ENCODE results near the gene RGCC.

RGCC gene

DNA sequence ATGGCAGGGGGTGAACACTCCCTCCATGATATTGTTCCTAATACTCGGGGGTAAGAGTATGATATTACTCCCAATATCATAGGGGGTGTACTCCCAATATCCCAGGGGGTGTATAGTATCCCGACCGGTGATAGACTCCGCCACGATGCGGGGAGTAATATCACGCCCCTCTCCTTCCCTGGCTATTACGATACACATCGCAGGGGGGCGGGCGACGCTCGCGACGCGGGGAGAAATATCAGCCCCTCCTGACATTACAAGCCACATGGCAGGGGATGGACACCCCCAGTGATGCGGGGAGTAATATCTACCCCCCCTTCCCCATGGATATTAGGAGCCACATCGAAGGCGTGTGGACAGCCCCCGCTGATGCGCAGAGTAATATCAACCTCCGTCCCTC is 3.2 kb upstream of the RGCC start:
- DNase-seq: no peak

DNA sequence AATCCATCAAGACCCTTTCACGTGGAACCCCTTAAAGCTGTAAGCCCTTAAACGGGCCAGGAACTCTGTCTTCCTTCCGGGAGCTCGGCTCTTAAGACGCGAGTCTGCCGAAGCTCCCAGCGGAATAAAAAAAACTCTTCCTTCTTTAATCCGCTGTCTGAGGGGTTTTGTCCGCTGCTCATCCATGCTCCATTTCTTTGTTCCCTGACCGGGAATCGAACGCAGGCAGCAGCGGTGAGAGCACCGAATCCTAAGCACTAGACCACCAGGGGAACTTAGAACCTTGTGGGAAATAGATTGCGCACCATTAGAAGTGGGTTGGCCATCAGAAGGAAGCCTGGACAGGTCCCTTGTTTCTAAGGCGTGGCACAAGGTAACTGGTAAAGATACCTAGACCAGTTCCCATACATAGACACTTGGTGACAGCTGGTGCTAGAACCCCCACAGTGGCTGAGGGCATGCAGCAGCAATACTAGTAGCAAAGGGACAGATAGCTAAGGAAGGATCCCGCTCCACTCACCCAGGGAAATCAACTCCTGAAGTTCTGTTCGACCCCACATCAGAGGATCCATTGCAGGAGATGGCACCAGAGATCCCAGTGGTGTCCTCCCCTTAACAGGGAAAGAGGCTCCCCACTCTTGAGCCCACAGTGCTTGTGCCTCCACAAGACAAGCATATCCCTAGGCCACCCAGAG is 1.5 kb upstream of the RGCC start:
- no peak for DNase-seq

DNA sequence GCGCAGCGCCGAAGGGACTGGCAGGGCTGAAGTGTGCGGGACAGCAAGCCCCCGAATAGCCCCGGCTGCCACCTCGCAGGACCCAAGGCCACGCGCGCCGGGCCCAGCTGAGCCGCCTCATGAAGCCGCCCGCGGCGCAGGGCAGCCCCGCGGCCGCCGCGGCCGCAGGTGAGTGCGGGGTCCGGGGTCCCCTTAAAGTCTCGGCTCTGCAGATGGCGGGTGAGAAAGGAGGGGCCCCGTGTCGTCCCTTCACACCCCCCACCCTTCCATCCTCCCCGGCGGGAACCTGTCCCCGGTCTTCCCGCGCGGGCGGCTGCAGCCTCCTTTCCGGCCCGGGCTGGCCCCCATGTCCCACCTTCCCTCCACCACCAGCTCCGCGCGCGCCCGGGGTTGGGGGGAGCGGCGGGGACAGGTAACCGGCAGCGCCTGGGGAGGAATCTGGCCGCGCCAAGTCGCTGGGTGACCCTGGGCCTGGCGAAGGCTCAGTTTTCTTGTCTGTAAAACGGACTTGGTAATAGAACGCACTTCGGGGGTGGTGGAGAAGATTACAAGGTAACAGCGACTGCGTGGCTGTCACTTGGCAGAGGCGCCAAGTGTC is 338 bp downstream of the RGCC start:
- no peak for DNase-seq

DNA sequence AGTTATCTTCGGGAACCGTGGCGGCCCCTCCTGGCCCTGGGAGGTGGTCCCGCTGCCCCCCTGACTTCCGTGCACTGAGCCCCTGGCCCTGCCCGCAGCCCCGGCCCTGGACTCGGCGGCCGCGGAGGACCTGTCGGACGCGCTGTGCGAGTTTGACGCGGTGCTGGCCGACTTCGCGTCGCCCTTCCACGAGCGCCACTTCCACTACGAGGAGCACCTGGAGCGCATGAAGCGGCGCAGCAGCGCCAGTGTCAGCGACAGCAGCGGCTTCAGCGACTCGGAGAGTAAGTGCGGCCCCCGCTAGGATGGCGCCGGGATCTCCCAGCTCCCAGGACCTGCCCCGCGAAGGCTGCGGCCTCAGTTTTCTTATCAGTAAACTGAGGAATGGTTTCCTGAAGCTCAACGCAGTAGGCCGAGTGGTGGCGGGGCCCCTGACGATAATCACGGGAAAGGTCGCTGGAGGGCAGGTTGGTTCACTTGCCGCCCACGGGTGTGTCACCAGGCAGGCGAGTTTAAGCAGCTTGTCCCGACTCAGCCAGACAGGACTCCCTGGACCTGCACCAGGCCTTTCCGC is 924 bp downstream of the RGCC start:
- DNase-seq: no peak

DNA sequence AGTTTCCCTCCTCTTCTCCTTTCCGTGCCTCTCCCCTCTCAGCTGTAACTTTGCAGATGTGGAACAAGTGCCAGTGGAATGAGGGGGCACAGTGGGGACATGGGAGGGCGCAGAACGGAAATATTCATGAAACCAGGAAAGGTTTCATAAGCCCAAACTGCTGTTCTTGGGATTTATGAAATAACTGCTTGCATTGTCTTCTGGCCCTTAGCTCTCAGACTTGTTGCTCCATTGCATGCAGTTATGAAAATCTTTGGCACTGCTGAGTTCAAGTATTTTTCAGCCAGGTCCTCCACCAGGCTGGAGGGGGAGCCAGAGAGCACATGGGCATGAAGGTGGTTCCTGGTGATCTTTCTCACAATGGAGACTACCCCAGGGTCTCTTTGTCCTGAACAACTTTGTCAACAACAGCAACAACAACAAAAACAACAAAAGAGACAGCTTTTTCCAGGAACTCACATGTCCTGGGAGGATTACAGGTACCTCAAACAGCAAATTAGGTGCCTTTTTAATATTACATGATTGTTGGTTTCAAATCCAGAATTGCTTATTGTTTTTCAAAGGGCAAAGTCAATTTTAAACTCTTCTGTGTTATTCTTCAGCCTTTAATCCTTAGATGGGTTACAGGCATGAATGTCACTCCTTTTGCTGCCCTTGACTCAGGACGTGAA is 1.5 kb downstream of the RGCC start:
- peak; percentile 86 for DNase-seq

DNA sequence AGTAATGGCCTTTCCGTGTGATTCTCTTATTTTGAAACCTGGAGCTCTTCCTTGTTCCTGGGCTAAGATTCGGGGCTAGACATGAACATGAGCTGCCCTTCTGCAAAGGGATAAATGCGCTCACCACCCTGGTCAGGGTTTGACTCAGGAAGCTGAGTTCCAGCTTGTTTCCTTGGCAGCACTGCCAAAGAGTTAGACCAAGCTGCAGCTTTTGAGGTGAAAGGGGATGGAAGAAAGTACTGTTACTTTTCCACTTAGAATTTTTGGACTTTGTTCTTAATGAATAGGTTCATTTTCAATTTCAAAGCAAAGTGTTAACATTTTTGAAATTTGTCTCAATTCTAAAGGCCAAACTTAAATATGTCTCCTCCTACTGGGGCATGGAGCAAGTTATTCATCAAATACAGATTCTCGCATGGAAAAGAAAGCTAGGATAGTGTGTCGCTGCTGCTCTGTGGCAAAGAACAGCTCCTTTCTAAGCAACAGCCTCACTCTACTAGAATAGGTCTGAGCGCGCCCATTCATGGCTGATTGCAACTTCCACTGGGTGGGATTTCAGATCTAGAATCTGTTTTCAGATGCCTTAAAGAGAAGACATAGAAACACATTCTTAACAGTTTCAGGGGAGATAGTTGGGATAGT is 2.2 kb downstream of the RGCC start:
- DNase-seq: no peak

DNA sequence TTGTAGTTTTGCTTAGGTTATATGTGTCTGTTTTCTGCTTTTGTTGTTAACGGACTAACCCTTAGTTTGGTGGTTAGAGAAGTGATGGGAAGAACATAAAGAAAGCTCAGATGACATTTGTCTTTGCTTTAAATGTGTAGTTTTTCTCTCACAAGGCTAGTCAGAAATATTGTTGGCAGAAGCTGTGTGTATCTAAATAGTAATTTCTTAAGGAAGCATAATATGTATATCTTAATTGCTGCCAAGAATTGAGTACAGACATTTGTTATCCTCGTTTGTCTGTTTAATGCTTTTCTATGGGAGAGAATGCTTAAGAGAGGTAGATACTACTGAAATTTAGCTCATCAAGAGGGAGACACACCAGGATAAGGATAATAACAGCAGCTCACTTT is 2.7 kb downstream of the RGCC start:
- no peak for DNase-seq

DNA sequence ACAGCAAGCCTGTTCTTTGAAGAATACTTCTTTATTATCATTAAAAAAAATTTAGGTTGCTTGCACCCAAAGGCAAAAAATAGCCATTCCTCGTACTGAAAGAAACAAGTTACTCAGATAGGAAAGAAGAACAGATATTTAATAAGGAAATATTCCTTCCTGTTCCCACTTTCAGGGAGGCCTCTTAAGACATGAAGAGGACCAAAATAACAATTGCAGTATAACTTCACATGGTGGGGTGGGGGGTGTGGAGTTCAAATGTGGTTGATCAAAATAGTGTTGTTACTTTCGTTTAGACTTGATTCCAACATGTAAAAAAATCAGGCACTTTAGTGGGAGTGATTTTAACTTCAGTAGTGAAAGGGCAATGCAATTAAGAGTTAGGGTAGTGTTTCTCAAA is 3.6 kb downstream of the RGCC start:
- no peak for DNase-seq

DNA sequence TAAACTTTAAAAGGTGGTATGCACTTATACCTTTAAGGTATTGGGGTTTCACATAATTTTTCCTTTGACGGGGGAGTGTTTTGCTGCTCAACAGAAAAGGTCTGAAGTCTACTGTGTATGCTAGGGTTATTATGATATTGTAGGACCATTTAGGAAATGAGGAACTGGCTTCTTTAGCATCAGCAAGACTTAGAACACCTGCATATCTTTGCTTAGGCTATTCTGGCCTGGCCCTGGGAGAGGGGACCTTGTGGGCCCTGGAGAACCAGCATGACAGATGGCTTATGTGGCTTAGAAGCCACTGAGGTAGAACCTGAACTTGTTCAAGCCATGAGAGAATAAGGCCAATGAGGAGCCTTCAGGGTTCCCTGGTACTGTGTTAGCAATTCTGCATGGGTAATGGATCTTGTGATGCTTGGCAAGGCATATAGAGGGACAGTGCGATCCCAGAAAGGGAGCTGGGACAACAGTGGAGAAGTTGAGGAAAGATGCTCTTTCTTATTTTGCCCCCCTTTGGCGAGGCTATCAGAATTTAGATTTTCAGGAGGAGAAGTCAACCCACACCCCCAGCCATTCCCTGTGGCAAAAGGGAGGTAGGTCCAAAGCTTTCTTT is 4.3 kb downstream of the RGCC start:
- DNase-seq: no peak

DNA sequence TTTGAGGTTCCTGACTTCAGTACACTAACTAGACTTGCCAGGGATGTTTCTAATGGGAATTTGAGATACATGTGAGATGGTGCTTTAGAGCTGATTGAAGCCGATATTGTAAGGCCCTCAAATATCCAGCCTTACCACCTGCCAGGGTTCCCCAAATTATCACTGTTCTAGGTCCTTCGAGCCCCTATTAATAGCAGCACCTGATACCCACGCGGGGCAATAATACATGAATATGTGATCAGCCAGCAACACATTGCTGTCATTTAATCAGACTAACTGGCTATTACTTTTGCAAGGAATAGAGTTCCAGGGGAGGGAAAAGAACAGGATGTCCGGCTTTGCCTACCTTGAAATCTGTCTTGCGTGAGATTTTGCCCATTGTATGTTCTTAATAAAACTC is 5.1 kb downstream of the RGCC start:
- DNase-seq: no peak

DNA sequence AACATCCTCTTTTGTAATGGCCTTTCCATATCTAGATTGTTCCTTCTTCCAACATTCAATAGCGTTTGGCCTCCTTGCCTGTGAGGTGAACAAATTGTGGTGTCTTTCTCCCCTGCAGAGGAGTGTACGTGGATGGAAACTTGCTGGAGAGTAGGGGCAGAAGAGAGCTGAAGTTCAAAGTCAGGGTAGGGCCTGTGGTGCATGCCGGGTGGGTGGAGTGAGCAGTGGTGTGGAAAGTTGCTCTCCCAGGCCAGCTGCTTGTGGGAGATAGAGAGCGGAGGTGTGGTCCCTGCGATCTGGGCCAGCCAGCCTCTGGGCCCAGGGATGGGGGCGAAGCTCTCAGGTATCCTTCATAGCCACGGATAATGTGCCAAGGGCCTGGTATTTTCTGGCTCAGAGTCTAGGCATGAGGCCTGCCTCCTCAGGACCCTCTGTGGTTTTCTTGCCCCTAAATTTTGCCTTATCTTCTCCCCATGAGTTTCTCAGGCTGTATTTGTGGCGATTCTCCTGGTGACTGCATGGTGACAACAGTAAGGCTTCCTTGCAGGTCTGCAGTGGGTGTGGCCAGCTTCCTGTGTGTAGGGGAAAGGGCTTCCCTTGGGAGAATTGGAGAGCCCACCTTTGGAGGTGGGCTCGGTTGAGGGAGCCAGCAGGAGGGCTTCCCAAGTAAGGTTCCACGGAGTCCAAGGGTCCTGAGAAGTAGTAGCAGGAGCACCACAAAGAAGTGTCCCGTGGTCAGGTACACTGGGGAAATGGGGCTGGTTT is 6.7 kb downstream of the RGCC start:
- no peak for DNase-seq

DNA sequence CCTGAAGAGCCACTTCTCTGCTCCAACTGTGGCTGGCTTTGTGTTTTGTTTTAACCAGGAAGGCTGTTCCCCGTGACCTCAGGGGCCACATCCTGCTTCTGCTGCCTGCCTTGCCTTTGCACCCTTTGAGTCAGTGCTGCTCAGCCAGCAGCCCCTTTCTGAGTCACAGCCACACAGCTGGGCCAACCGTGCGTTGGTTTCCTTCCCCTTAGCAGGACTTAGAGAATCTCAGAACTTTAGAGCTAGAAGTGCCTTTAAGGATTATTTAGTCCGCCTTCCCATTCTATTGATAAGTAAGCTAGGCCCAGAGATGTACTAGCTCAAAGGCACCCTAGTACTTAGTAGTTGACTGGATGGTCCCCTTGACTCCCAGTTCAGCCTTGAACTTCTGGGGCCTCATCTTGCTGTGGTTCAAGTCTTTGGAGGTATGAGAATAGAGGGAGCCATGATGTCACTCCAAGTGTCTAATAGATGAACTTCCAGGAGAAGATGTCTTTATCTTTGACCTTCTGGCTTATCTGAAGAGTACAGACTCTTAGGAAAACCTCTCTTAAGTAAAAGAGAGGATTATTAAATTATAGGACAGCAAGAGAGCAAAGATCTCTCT is 8.0 kb downstream of the RGCC start:
- DNase-seq: peak; percentile 63

DNA sequence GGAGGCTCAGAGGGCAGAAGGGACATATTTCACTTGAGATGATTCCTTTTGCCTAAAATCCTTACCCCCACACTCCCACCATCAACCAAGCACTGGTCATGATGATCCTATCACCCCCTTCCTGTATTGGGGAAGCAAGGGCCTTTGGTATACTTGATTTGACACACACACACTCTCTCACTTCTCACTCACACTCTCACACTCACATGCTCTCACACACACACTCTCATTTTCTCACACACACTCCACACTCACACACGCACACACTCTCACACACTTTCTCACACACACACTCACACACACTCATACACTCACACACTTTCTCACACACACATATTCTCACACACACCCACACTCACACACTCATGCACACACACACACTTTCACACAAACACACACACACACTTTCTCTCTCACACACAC is 8.6 kb downstream of the RGCC start:
- DNase-seq: no peak

DNA sequence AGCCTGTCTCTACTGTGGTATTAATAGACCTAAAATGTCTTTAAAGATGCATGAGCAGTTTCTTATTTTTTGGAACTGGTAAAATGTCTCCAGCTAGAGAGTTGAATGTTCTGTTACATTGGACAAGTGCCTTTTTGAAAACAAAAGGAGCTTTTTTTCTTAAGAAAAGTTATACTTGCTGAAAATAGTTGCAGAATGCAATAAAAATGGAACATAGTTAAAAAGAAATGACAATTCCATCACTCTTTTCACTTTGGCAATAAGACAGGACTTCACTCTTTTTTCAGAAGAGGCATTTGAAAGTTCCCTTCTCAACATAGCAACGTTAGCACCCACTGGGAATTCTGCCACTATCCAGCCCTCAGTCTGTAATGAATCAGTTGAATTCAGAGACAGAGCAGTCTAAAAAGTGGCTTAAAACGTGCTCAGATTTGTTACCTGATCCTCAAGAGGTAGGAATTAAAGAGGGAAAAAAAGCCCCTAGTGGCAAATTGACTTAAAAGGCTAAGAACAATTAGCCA is 10.1 kb downstream of the RGCC start:
- no peak for DNase-seq

DNA sequence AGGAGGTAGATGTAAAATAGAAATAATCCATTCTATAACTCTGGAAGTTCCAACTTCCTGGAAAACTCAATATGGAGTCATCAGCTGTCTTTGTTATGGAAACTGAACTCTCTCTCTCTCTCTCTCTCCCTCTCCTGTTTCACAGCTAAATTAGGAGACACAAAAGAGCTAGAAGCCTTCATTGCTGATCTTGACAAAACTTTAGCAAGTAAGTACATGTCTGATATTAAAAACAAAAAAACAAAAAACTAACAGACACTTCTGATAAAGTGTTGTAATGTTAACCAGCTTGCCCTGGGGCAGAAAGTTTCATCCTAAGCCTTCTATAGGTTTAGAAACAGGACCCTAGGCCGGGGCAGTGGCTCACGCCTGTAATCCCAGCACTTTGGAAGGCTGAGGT is 11.3 kb downstream of the RGCC start:
- DNase-seq: no peak

DNA sequence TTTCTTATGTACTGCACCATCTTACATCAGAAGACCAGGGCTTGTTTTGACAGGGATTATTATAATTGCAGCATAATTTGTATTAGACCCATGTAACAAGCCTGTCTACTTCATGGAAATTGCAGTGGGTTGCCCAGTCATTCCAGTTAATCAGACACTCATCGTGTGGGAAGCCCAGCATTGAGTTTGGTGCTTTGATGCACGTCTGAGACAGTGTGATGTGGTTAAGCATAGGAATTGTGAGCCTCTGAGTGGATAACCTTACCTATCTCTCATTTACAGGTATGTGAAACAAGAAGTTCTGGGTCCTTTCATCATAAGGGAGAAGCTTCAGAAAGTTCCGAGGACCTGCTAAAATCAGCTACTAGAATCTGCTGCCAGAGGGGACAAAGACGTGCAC is 12.8 kb downstream of the RGCC start:
- no peak for DNase-seq

DNA sequence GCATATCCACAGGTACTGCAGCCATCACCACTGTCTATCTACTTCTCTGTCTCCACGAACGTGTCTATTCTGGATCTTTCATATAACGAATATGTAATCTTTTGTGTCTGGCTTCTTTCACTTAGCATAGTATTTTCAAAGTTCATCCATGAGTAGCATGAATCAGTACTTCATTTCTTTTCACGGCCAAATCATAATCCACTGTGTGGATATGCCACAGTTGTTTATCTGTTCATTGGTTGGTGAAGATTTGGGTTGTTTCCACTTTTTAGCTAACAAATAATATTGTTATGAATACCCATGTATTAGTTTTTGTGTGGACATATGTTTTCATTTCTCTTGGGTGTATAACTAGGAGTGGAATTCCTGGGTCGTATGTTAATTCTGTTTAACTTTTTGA is 14.4 kb downstream of the RGCC start:
- DNase-seq: no peak

DNA sequence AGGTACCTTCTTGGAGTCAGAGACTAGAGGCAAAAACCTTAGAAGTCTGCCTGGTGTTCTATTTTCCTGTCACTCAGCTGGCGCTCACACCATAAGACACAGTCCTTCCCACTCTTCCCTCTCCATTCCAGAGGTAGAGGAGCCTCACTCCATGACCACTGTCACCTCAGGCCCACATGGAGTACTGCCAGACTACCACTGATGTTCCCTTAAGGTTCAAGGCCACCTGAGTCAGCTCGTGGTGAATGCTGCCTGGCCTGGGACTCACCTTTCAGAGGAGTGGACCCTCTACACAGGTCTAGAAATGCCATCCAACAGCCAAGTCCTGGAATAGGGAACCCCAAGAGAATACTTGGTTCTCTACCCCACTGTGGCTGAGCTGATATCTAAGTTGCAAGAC is 29.9 kb downstream of the RGCC start:
- no peak for DNase-seq

DNA sequence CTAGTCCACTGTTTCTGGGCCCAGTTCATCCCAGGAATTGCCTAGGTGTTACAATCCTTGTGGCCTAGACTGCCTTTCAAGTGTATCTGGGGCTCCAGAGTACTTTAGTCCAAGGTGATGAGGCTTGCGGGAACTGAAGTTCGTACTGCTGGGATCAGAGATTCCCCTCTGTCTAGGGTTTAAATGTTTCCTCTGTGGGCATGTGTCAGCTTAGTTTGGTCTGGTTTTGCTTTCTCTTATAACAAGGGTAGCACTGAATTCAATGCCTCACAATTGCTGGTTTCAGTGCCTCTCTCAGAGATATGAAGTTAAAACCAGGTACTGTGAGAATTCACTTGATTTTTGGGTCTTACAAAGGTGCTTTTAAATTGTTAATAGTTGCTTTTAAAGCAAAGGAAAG is 30.8 kb downstream of the RGCC start:
- no peak for DNase-seq

DNA sequence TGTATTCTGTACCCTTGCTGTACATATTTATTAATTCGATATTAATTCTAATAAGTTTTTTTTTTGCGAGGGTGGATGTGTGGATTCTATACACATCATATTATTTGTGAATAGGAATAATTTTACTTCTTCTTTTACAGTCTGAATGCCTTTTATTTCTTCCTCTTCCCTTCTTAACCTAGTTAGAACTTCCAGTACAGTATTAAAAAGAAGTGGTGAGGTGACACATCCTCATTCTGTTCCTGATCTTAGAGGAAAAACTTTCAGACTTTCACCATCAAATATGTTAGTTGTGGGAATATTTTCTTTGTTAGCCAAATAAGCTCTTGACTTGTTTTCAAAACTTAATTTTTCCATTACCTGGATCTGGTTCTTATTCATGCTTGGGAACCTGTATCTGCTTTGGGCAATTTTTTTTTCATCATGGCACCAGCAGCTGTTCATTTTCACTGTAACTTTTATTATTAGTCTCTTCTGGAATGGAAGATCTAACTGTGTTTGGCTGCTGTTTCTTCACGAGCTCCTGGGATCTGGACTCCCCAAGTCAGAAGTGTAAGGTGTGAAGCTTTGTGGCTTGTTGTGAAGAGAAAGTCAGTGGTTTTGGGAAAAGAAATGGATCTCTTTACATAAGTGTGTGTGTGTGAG is 33.1 kb downstream of the RGCC start:
- no peak for DNase-seq

DNA sequence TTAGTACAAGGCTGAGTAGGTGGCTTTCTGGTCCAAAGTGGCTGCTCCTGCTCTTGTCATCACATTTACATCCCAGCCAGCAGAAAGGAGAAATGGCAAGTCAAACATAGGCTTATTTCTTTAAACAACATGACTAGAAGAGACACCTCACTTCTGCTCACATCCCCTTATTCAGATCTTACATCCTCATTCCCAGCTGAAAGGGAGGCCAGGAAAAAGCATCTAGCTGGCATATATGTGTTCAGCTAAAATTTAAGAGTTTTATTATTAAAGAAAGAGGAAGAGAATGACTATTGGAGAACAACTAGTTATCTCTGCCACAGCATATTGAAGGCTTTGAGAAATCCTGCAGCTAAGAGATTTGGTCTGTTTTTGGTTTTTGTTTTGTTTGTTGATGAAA is 34.1 kb downstream of the RGCC start:
- DNase-seq: no peak
